ENCODE measurements around the gene PAX9.
A peak's percentile ranks its signal among the peaks of the same experiment; 100 is the strongest.

Gene PAX9

GRCh38 chr14:36662543-36663403 lies 1.1 kb downstream of the PAX9 start:
- no peak for TF ChIP-seq CTCF (IDR thresholded peaks at IDR 0.05; ENCODE audit: insufficient read depth, low read length, missing control alignments)
- H3K4me3 ChIP-seq (ENCODE audit: low read depth, low read length): peak overlapping the region; percentile 56
- CTCF ChIA-PET: interaction anchor here (1.4 kb wide), 1 partner anchor 487 kb away, joined by 4 read pairs; no protein-coding TSS in a partner anchor
- DNase-seq (ENCODE audit: low read depth, low spot score): no peak
- POLR2A ChIA-PET: no interaction called here

GRCh38 chr14:36663404-36664321 lies 2.0 kb downstream of the PAX9 start:
- ChIA-PET POLR2A (no interaction called here), CTCF (interaction anchor here (1.4 kb wide), 1 partner anchor 486 kb away, joined by 4 read pairs; no protein-coding TSS in a partner anchor)
- peak overlapping the region; percentile 56 for H3K4me3 ChIP-seq (ENCODE audit: low read depth, low read length)
- no peak for DNase-seq (ENCODE audit: low read depth, low spot score)
- no peak for TF ChIP-seq CTCF (IDR thresholded peaks at IDR 0.05; ENCODE audit: insufficient read depth, low read length, missing control alignments)

- POLR2A ChIA-PET: no interaction called here
- H3K4me3 ChIP-seq (ENCODE audit: low read depth, low read length): no peak overlapping the region
- CTCF ChIA-PET: no interaction called here
- no peak for DNase-seq (ENCODE audit: low read depth, low spot score)
- TF ChIP-seq CTCF (IDR thresholded peaks at IDR 0.05; ENCODE audit: insufficient read depth, low read length, missing control alignments): no peak
Observed at GRCh38 chr14:36664322-36665193, 2.9 kb downstream of the PAX9 start.

GRCh38 chr14:36665887-36666415 lies 4.3 kb downstream of the PAX9 start:
- TF ChIP-seq CTCF (IDR thresholded peaks at IDR 0.05; ENCODE audit: insufficient read depth, low read length, missing control alignments): no peak
- ChIA-PET CTCF (no interaction called here), POLR2A (no interaction called here)
- no peak overlapping the region for H3K4me3 ChIP-seq (ENCODE audit: low read depth, low read length)
- DNase-seq (ENCODE audit: low read depth, low spot score): no peak

- TF ChIP-seq CTCF (IDR thresholded peaks at IDR 0.05; ENCODE audit: insufficient read depth, low read length, missing control alignments): no peak
- CTCF ChIA-PET: interaction anchor here (1.1 kb wide), 1 partner anchor 18 kb away, joined by 3 read pairs; no protein-coding TSS in a partner anchor
- POLR2A ChIA-PET: no interaction called here
- H3K4me3 ChIP-seq (ENCODE audit: low read depth, low read length): no peak overlapping the region
- DNase-seq (ENCODE audit: low read depth, low spot score): no peak
Observed at GRCh38 chr14:36666416-36667206, 5.0 kb downstream of the PAX9 start.
